Erythroblast (primary cell): Measurements from ENCODE around the gene ZNF655.

Source experiments
- GATA1 ChIP-seq: IDR thresholded peaks from 2 replicates; pipeline ENCODE4 v1.6.1; 2011; ENCODE audit warnings: low read depth, mild to moderate bottlenecking, control low read depth, low read length, moderate library complexity
- POLR2A ChIP-seq: IDR thresholded peaks from 2 replicates; pipeline ENCODE4 v1.6.1; 2011; ENCODE audit warnings: mild to moderate bottlenecking, low read length

DNA sequence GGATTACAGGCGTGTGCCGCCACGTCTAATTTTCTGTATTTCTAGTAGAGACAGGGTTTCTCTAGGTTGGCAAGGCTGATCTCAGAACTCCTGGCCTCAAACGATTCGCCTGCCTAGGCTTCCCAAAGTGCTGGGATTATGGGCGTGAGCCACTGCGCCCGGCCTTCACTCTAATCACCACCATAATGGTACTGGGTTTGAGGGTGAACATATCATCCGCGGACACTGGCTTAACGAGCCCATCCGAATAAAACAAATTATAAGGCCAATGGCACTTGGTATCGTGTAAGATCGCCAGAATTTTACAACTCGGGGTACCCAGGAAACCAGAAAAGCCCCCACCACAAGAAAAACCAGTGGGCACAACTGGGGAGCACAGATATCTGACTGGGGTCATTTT is 7.1 kb upstream of the ZNF655 start:
- TF ChIP-seq POLR2A (no peak), GATA1 (no peak)
